ACHN (cell line): ENCODE measurements around the gene C5orf47.

Source experiments
- DNase-seq: peaks from one replicate; pipeline ENCODE4 v3.0.0-alpha.2; 2015
- in situ Hi-C: cut with HindIII; loops from 2 replicates; pipeline ENCODE4 v1.10.0; 2017; ENCODE audit warnings: low sequenced_read_pairs, low pct_ligation_motif_present, low pct_unique_long_range_greater_than_20kb

Gene C5orf47

GRCh38 chr5:173968154-173968797, 20.7 kb upstream of the C5orf47 start:
- in situ Hi-C loops, result no loop called here

GRCh38 chr5:173969167-173970049, 19.6 kb upstream of the C5orf47 start:
- no peak for DNase-seq
- in situ Hi-C loops, result no loop called here

More at GRCh38 chr5:173968154-173968797, 20.7 kb upstream of the C5orf47 start:
- no peak for DNase-seq

GRCh38 chr5:173970878-173971650, 17.9 kb upstream of the C5orf47 start:
- DNase-seq, result no peak
- in situ Hi-C loops, result no loop called here

- in situ Hi-C loops, result no loop called here
- no peak for DNase-seq
Measured at GRCh38 chr5:173971681-173972345, 17.2 kb upstream of the C5orf47 start.

GRCh38 chr5:173972607-173972924, 16.4 kb upstream of the C5orf47 start:
- in situ Hi-C loops, result no loop called here
- DNase-seq, result no peak

- in situ Hi-C loops, result no loop called here
- DNase-seq, result peak; percentile 66
Measured at GRCh38 chr5:173972925-173973615, 15.9 kb upstream of the C5orf47 start.

GRCh38 chr5:173973616-173973969, 15.4 kb upstream of the C5orf47 start:
- no peak for DNase-seq
- in situ Hi-C loops, result no loop called here

GRCh38 chr5:173974688-173975239, 14.2 kb upstream of the C5orf47 start:
- in situ Hi-C loops, result no loop called here
- no peak for DNase-seq

- in situ Hi-C loops, result no loop called here
- DNase-seq, result no peak
Measured at GRCh38 chr5:173981185-173981761, 7.7 kb upstream of the C5orf47 start.

- peak; percentile 19 for DNase-seq
- in situ Hi-C loops, result no loop called here
Measured at GRCh38 chr5:173984218-173984617, 4.8 kb upstream of the C5orf47 start.

GRCh38 chr5:173989432-173990082, 587 bp downstream of the C5orf47 start:
- DNase-seq, result no peak
- in situ Hi-C loops, result no loop called here

- in situ Hi-C loops, result no loop called here
- DNase-seq, result no peak
Measured at GRCh38 chr5:173997331-173997730, 8.4 kb downstream of the C5orf47 start.

- no peak for DNase-seq
- in situ Hi-C loops, result no loop called here
Measured at GRCh38 chr5:173998531-173998930, 9.6 kb downstream of the C5orf47 start.

GRCh38 chr5:174000076-174000475, 11.1 kb downstream of the C5orf47 start:
- no peak for DNase-seq
- in situ Hi-C loops, result no loop called here

- no peak for DNase-seq
- in situ Hi-C loops, result no loop called here
Measured at GRCh38 chr5:174003795-174004194, 14.8 kb downstream of the C5orf47 start.

GRCh38 chr5:174008922-174009321, 20.0 kb downstream of the C5orf47 start:
- no peak for DNase-seq
- in situ Hi-C loops, result no loop called here

GRCh38 chr5:174010365-174010764, 21.4 kb downstream of the C5orf47 start:
- in situ Hi-C loops, result no loop called here
- no peak for DNase-seq
